ENCODE measurements around the gene VAMP8.

VAMP8 gene

DNA sequence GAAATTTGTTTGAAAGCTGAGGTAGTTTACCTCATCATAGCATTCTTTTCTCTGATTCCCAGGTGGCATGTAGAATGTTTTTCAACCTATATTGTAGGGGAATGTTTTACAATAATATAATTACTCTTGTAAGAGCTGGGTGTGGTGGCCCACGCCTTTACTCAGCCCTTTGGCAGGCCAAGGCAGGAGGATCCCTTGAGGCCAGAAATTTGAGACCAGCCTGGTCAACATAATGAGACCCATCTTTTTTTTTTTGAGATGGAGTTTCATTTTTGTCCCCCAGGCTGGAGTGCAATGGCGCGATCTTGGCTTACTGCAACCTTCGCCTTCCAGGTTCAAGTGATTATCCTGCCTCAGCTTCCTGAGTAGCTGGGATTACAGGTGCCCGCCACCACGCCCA is 42.2 kb downstream of the VAMP8 start:
- no peak for DNase-seq (ENCODE audit: low read depth in 2 of 2)

DNA sequence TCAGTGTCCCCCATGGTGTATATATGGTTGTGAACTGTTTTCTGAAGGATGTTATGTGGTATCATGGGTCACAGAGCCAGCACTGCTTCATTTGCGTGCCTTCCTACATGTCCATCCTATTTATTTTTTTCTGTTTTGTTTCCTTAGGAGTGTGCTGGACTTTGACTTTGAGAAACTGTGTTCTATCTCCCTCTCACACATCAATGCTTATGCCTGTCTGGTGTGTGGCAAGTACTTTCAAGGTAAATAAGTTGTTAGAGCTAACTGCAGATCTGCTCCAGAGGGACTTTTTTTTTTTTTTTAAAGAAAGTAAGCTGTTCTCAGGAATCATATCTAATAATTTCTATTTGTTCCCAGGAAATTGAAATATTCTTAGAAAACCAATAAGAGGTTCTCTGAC is 44.0 kb downstream of the VAMP8 start:
- DNase-seq (ENCODE audit: low read depth in 2 of 2) = no peak

DNA sequence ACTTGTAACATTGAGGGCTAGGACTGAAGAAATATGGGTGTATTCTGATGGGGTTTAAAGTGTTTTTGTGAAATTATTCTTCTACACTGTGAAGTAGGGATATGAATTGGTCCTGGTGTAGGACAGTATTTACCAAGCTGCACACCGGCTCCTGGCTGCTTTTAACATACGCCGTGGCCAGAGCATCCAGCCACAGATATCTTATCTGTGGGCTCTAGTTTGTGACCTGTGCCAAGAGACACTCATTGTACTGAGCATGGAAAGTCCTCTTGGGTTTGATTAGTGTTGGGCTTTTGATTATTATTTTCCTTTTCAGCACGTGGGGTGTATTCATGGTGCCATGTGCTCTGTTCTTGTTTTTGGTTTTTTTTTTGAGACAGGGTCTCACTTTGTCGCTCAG is 46.6 kb downstream of the VAMP8 start:
- DNase-seq (ENCODE audit: low read depth in 2 of 2) = no peak

DNA sequence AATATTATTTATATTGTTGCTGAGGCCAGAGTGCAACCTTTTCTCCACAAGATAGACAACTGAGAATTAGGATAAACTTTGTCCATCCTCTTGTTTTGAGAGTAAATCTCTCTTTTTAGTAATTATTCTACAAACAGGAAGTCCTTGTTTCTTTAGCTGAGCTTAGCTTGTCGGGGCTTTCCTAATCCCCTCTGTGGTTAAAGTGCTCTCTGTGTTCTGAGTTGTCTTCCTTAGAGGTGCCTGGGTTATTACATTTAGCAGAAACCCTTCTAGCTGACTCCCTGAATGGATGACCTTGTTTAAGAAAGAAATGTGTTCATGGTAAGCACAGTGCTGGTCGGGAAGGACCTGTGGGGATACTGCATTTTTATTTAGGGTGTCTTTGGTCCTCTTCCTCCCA is 51.3 kb downstream of the VAMP8 start:
- no peak for DNase-seq (ENCODE audit: low read depth in 2 of 2)

DNA sequence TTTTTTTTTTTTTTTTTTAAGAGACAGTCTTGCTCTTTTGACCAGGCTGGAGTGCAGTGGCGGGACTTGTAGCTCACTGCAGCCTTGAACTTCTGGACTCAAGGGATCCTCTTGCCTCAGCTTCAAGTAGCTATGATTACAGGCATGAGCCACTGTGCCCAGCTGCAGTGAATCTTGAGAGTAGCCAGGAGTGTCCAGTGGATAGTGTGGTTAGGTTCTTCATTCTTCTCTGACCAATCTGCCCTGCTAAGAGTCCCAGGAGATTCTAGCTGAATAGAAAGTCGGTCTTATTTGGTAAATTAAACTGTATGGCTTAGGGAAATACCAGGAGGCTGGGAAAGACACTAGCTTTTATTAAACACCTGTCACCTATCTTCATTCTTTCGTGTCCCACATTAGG is 53.9 kb downstream of the VAMP8 start:
- no peak for DNase-seq (ENCODE audit: low read depth in 2 of 2)
